Heart left ventricle (tissue), 16 donors: ENCODE results near the gene GLT1D1. TPM values are rescaled to one million over a fixed set of nuclear protein-coding genes. Genes with fewer than 3 reads are reported as not detected.

Experiments used
- ATAC-seq, 4 donors: fragments of 200-7000 bp; cut with Tn5 transposase; one replicate each; pipeline ENCODE4 v1.9.1; 2020 to 2022; ENCODE audit warnings: moderate library complexity in 4 of 4, mild to moderate bottlenecking in 3 of 4, moderate number of reproducible peaks in 1 of 4
- DNase-seq, 5 donors: peaks; one replicate each; pipeline ENCODE4 v3.0.0-alpha.2; 2020
- H3K27ac ChIP-seq, 12 donors: fragments of 200-600 bp; sonication (generic) in 4 of 12; one replicate each; pipeline versions ENCODE4 v1.5.0 to v1.8.0; 2016 to 2022; ENCODE audit warnings: mild to moderate bottlenecking in 2 of 12
- H3K27me3 ChIP-seq, 9 donors: fragments of 200-600 bp; sonication (generic) in 2 of 9; one replicate each; pipeline versions ENCODE4 v1.5.1 to v1.8.0; 2016 to 2022; ENCODE audit warnings: mild to moderate bottlenecking in 3 of 9
- H3K36me3 ChIP-seq, 9 donors: fragments of 200-600 bp; sonication (generic) in 2 of 9; one replicate each; pipeline versions ENCODE4 v1.5.0 to v1.8.0; 2018 to 2022; ENCODE audit warnings: mild to moderate bottlenecking in 2 of 9
- H3K4me1 ChIP-seq, 12 donors: fragments of 200-600 bp; sonication (generic) in 4 of 12; one replicate each; pipeline versions ENCODE4 v1.5.0 to v1.8.0; 2016 to 2022; ENCODE audit warnings: mild to moderate bottlenecking in 3 of 12
- H3K4me3 ChIP-seq, 12 donors: fragments of 200-600 bp; sonication (generic) in 4 of 12; one replicate each; pipeline versions ENCODE4 v1.5.0 to v1.8.0; 2017 to 2022; ENCODE audit warnings: mild to moderate bottlenecking in 9 of 12, moderate library complexity in 4 of 12
- H3K9me3 ChIP-seq, 12 donors: fragments of 200-600 bp; sonication (generic) in 4 of 12; one replicate each; pipeline versions ENCODE4 v1.5.0 to v1.8.0; 2016 to 2022; ENCODE audit warnings: mild to moderate bottlenecking in 1 of 12
- POLR2A ChIP-seq, 2 donors: fragments of 450-650 bp; IDR thresholded peaks; one replicate each; pipeline ENCODE4 v1.6.1; 2017; ENCODE audit warnings: antibody characterized with exemption in 2 of 2, mild to moderate bottlenecking in 2 of 2, moderate library complexity in 2 of 2
- WGBS, 4 donors: extraction: QIAGEN DNeasy Blood & Tissue Kit in 2 of 4; methylation state at CpG; one replicate each; pipeline versions ENCODE4 v1.1.5 to v1.1.7; 2013 to 2018; 5-methylcytosine and 5-hydroxymethylcytosine counted together
- intact Hi-C, 10 donors: fragments of 100-400 bp; cut with DNase I; formaldehyde crosslinking; loops; one replicate each; pipeline versions ENCODE4 v1.11.1 to v1.14.2; 2022
- polyA plus RNA-seq, 2 donors: library from polyadenylated mRNA; stranded (reverse); fragments of 200-250 nt; gene quantifications; one replicate each; pipeline ENCODE4 v1.2.3, GENCODE V29; 2013
- total RNA-seq, 9 donors: library from RNA; depleted of rRNA in 2 of 9; stranded (reverse); fragments of >200 nt in 2 of 9; fragmentation: NEBNext Ultra II Directional in 3 of 9; extraction: Animal tissue kit (Norgen Biotek cat#: 25700) in 3 of 9; gene quantifications; one replicate each; pipeline versions ENCODE4 v1.1.0 to v1.2.4, GENCODE V29; 2016 to 2023
- TF ChIP-seq, protein P1 (sequence below), 12 donors: fragments of 200-600 bp; sonication (generic) in 4 of 12; IDR thresholded peaks; one replicate each; pipeline versions ENCODE4 v1.5.0 to v1.8.0; 2018 to 2022; ENCODE audit warnings: antibody characterized with exemption in 12 of 12, mild to moderate bottlenecking in 5 of 12
- donor health status: ischemic (EF 13 %, LVEDD 7.1; RV severe dilation, severe dysfunction).
- donor health status: healthy with polysubstance abuse.
- donor health status: DM: no; HTN: yes; CAD: no.
- donor health status: DM: no; HTN: no; CAD: no.
- donor health status: ischemic (EF 25% LVEDD 6.9; RV normal size, moderate dysfunction).
- donor health status: ischemic (EF 25% LVEDD 5.7; RV mildly dilated, moderate dysfunction).
- donor health status: healthy.
- donor health status: DM: yes; HTN: yes; CAD: no.
- donor health status: ischemic (EF 35%, LVEDD 5.7; RV mildly dilated, moderate dysfunction).
- donor health status: nonischemic (EF 11% LVEDD 7.7; RV severe dilation, severe dysfunction).
- donor health status: DM: yes; HTN: yes; CAD: no.
- donor health status: PGD.
- donor health status: ischemic (EF 29% LVEDD 5.4; RV normal size, mild dysfunction).
- donor health status: nonischemic (EF 23%, LVEDD 6.1; RV moderate dilation, normal function).

GLT1D1 gene
- total and polyA plus RNA-seq, 11 donors, result 0.11 to 2.3 (median 0.38) TPM

GRCh38 chr12:128817111-128818015 is 35.9 kb upstream of the GLT1D1 start:
- 37 to 46% (median 40%) methylated on average over 8 of the region's 8 CpGs for WGBS, 4 donors
- Histone ChIP-seq H3K4me3 (peak overlapping the region in 1 of 12 donors; percentile 0), H3K4me1 (peaks cover 0 to 90% (median 62%) of the 10 kb centered on the region in 12 donors), H3K27ac (peak overlapping the region; percentile 6 to 95 (median 82)), H3K36me3 (peaks cover 0 to 28% (median 14%) of the 10 kb centered on the region in 9 donors), H3K9me3 (no peaks in the 10 kb centered on the region), H3K27me3 (no peaks in the 10 kb centered on the region)
- TF ChIP-seq, protein P1, sequence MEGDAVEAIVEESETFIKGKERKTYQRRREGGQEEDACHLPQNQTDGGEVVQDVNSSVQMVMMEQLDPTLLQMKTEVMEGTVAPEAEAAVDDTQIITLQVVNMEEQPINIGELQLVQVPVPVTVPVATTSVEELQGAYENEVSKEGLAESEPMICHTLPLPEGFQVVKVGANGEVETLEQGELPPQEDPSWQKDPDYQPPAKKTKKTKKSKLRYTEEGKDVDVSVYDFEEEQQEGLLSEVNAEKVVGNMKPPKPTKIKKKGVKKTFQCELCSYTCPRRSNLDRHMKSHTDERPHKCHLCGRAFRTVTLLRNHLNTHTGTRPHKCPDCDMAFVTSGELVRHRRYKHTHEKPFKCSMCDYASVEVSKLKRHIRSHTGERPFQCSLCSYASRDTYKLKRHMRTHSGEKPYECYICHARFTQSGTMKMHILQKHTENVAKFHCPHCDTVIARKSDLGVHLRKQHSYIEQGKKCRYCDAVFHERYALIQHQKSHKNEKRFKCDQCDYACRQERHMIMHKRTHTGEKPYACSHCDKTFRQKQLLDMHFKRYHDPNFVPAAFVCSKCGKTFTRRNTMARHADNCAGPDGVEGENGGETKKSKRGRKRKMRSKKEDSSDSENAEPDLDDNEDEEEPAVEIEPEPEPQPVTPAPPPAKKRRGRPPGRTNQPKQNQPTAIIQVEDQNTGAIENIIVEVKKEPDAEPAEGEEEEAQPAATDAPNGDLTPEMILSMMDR (IDR thresholded peaks at IDR 0.05), result no peak
- TF ChIP-seq POLR2A (IDR thresholded peaks at IDR 0.05), result no peak
- ATAC-seq, result peak; percentile 88 to 94 (median 90)
- DNase-seq, result peak; percentile 69 to 86 (median 69)
- intact Hi-C loops, result no loop called here

DNA sequence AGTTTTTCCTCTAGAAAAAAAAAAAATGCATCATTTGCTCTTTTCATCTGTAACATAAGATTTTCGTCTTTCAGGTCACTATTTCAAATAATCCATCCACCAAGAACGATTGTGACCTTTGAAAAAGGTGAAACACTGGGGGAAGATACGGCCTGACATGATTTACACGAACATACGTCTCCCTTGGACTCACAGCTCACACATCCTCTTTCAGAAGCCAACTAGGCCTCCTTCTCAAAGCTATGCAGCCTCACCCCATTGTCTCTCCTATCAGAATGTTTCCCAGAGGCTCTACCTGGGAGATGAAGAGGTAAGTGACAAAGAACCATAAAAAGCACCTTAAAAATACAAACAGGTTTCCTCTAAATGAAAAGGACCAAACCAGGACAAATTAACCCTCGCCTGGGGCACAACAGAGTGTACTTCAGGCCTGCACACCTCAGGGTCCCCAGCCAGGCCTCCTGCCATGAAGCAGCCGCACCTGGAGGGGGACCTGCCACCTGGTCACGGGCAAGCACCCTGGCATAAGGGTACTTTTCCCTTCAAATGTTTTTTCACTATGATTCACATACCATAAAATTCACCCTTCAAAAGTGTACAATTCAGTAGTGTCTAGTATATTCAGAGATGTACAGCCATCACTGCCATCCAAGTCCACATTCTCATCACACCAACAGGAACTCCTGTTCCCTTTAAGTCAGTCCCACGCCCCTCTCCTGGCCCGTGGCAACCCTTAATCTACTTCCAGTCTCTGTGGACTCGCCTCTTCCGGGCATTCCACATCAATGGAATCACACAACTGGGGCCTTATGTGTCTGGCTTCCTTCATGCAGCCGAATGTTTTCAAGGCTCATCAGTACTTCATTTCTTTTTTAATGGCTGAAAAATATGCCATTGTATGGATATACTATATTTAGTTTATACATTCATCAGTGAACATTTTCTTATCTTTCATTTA is 34.9 kb upstream of the GLT1D1 start:
- Histone ChIP-seq H3K9me3 (no peaks in the 10 kb centered on the region), H3K4me1 (peaks cover 0 to 88% (median 70%) of the 10 kb centered on the region in 12 donors), H3K27ac (peak overlapping the region; percentile 6 to 95 (median 82)), H3K4me3 (no peak overlapping the region), H3K36me3 (peaks cover 0 to 19% (median 10%) of the 10 kb centered on the region in 9 donors), H3K27me3 (no peaks in the 10 kb centered on the region)
- TF ChIP-seq POLR2A (IDR thresholded peaks at IDR 0.05), result no peak
- TF ChIP-seq, protein P1 (IDR thresholded peaks at IDR 0.05), result no peak
- peak in 3 of 4 donors; percentile 18 to 44 (median 40) for ATAC-seq
- DNase-seq, result peak in 1 of 5 donors; percentile 37
- intact Hi-C loops, result no loop called here
- WGBS, 4 donors, result 40 to 43% (median 42%) methylated on average over 13 of the region's 13 CpGs

DNA sequence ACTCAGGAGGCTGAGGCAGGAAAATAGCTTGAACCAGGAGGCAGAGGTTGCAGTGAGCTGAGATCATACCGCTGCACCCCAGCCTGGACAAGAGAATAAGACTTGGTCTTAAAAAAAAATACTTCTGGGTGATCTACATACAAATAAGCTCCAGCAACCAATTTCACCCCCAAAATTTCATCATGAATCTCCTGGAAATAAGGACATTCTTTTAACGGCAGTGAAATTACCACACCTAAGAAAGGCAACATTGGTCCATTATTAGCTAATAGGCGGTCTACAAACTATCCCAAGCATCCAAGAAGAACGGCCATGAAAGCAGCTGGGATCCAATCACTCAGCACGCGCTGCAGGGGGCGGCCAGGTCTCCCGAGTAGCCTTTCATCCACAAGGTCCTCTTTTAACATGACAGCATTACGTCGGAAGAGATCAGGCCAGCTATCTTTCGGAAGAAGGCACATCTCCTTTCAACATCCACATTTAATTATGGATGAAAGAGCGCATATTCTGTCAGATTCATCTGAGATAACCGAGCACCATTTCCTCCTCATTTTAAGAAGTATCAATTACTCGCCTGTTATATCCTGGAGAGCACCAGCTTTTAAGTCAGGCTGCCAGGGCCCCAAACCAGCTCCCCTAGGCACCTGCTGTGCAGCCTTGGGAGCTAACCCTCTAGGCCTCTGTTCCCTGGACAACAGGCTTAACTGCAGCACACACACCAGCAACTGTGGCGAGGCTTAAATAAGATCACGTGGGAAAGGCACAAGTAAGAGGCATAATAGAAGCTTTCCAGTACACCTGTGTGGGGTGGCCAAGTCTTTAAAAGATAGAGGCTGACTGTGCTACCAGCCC is 33.8 kb upstream of the GLT1D1 start:
- DNase-seq (no peak), ATAC-seq (no peak)
- Histone ChIP-seq H3K27ac (peak overlapping the region in 10 of 12 donors; percentile 72 to 95 (median 84)), H3K9me3 (no peaks in the 10 kb centered on the region), H3K36me3 (peaks cover 0 to 7% (median 2%) of the 10 kb centered on the region in 9 donors), H3K4me3 (no peak overlapping the region), H3K4me1 (peaks cover 0 to 82% (median 67%) of the 10 kb centered on the region in 12 donors), H3K27me3 (no peaks in the 10 kb centered on the region)
- TF ChIP-seq POLR2A (IDR thresholded peaks at IDR 0.05), result no peak
- TF ChIP-seq, protein P1 (IDR thresholded peaks at IDR 0.05), result no peak
- WGBS, 4 donors, result 80 to 84% (median 80%) methylated on average over 16 of the region's 16 CpGs
- intact Hi-C loops, result no loop called here
